Neural progenitor cell (in vitro differentiated cells): Measurements from ENCODE around the gene A2M. TPM values are rescaled to one million over a fixed set of nuclear protein-coding genes. Genes with fewer than 3 reads are reported as not detected.

Experiments
- DNase-seq: peaks from one replicate; pipeline ENCODE4 v3.0.0-alpha.2; 2016; ENCODE audit warnings: low spot score
- H2AFZ ChIP-seq: fragments of 200-600 bp; sonication (generic); replicated peaks from 2 replicates; pipeline ENCODE4 v1.6.1; 2016; ENCODE audit warnings: antibody characterized with exemption
- H3F3A ChIP-seq: fragments of 200-600 bp; sonication (generic); 2 replicates; pipeline ENCODE4 v1.6.1; 2016; ENCODE audit warnings: antibody characterized with exemption, low read depth
- H3K27ac ChIP-seq: fragments of 200-600 bp; sonication (generic); 2 replicates; pipeline ENCODE4 v1.5.1; 2016; ENCODE audit warnings: mild to moderate bottlenecking
- H3K27me3 ChIP-seq: fragments of 200-600 bp; sonication (generic); 2 replicates; pipeline ENCODE4 v1.6.1; 2016; ENCODE audit warnings: mild to moderate bottlenecking, moderate library complexity
- H3K36me3 ChIP-seq: fragments of 200-600 bp; sonication (generic); 2 replicates; pipeline ENCODE4 v1.5.1; 2016
- H3K4me1 ChIP-seq: fragments of 200-600 bp; sonication (generic); 2 replicates; pipeline ENCODE4 v1.6.1; 2016; ENCODE audit warnings: mixed run types
- H3K4me2 ChIP-seq: fragments of 200-600 bp; sonication (generic); 2 replicates; pipeline ENCODE4 v1.6.1; 2016
- H3K4me3 ChIP-seq: fragments of 200-600 bp; sonication (generic); 2 replicates; pipeline ENCODE4 v1.5.1; 2016
- H3K79me2 ChIP-seq: fragments of 200-600 bp; sonication (generic); 2 replicates; pipeline ENCODE4 v1.6.1; 2016; ENCODE audit warnings: low read depth
- H3K9ac ChIP-seq: fragments of 200-600 bp; sonication (generic); 2 replicates; pipeline ENCODE4 v1.6.1; 2016
- H3K9me3 ChIP-seq: fragments of 200-600 bp; sonication (generic); 2 replicates; pipeline ENCODE4 v1.5.1; 2016; ENCODE audit warnings: low read depth
- H4K20me1 ChIP-seq: fragments of 200-600 bp; sonication (generic); 2 replicates; pipeline ENCODE4 v1.6.1; 2016; ENCODE audit warnings: low read depth
- H3K27ac Mint-ChIP-seq: 3 replicates; pipeline ENCODE4 v1.8.0; 2021; ENCODE audit warnings: mixed read lengths
- H3K27me3 Mint-ChIP-seq: 2 replicates; pipeline ENCODE4 v1.8.0; 2022; ENCODE audit warnings: low read depth, mild to moderate bottlenecking, inconsistent platforms, moderate library complexity, mixed read lengths; ENCODE audit not compliant: insufficient read depth
- H3K36me3 Mint-ChIP-seq: 3 replicates; pipeline ENCODE4 v1.8.0; 2021; ENCODE audit warnings: mixed read lengths
- H3K4me1 Mint-ChIP-seq: 3 replicates; pipeline ENCODE4 v1.8.0; 2021; ENCODE audit warnings: mixed read lengths
- H3K4me3 Mint-ChIP-seq: 3 replicates; pipeline ENCODE4 v1.8.0; 2021; ENCODE audit warnings: mild to moderate bottlenecking, moderate library complexity, mixed read lengths
- H3K9me3 Mint-ChIP-seq: 3 replicates; pipeline ENCODE4 v1.8.0; 2020; ENCODE audit warnings: mixed read lengths
- CTCF ChIP-seq: fragments of 200-600 bp; sonication (generic); IDR thresholded peaks from 2 replicates; pipeline ENCODE4 v1.5.1; 2017; ENCODE audit warnings: antibody characterized with exemption, mild to moderate bottlenecking
- EZH2 ChIP-seq: fragments of 200-600 bp; sonication (generic); IDR thresholded peaks from 2 replicates; pipeline ENCODE4 v1.6.1; 2017; ENCODE audit warnings: antibody characterized with exemption, mild to moderate bottlenecking, moderate library complexity
- EZH2phosphoT487 ChIP-seq: fragments of 200-600 bp; sonication (generic); IDR thresholded peaks from 2 replicates; pipeline ENCODE4 v1.6.1; 2017; ENCODE audit warnings: antibody characterized with exemption
- total RNA-seq: library from RNA; depleted of rRNA; stranded (reverse); fragments of >200 nt; gene quantifications from 2 replicates; pipeline ENCODE4 v1.2.3, GENCODE V29; 2015; ENCODE audit warnings: low replicate concordance

Gene A2M
- total RNA-seq: 0.03 TPM in 1 of 2 replicates, not detected in the other

- no peaks in the 10 kb centered on the region for H3F3A ChIP-seq
- Mint-ChIP-seq H3K27ac (peak within 1 kb of the TSS; percentile 65), H3K27me3 (no peaks in the 10 kb centered on the region), H3K36me3 (peaks cover 1% of the 10 kb centered on the region), H3K4me3 (peak within 1 kb of the TSS; percentile 50), H3K9me3 (no peaks in the 10 kb centered on the region), H3K4me1 (peaks cover 27% of the 10 kb centered on the region)
- no peaks in the 10 kb centered on the region for H3K36me3 ChIP-seq
- no peaks in the 10 kb centered on the region for H3K4me1 ChIP-seq
- no peak within 1 kb of the TSS for H2AFZ ChIP-seq
- DNase-seq: no peak
- H3K27me3 ChIP-seq: no peaks in the 10 kb centered on the region
- no peaks in the 10 kb centered on the region for H4K20me1 ChIP-seq
- no peak within 1 kb of the TSS for H3K9ac ChIP-seq
- H3K9me3 ChIP-seq: no peaks in the 10 kb centered on the region
- no peak for TF ChIP-seq EZH2phosphoT487
- TF ChIP-seq EZH2: no peak
- TF ChIP-seq CTCF: no peak
- H3K4me2 ChIP-seq: no peak within 1 kb of the TSS
- no peak within 1 kb of the TSS for H3K4me3 ChIP-seq
- H3K79me2 ChIP-seq: no peaks in the 10 kb centered on the region
- no peak within 1 kb of the TSS for H3K27ac ChIP-seq
Measured at GRCh38 chr12:9115731-9116559, at the start of gene A2M. A2M (minus strand) TSS chr12:9115919; CDS start chr12:9115849, 70 bp downstream.

GRCh38 chr12:9163392-9163791, 47.7 kb upstream of the A2M start:
- TF ChIP-seq EZH2phosphoT487 (no peak), EZH2 (no peak), CTCF (no peak)
- Histone ChIP-seq H4K20me1 (no peaks in the 10 kb centered on the region), H3F3A (no peaks in the 10 kb centered on the region), H3K9me3 (no peaks in the 10 kb centered on the region), H3K4me2 (no peak overlapping the region), H2AFZ (no peak overlapping the region), H3K36me3 (no peaks in the 10 kb centered on the region), H3K4me3 (no peak overlapping the region), H3K9ac (no peak overlapping the region), H3K27me3 (no peaks in the 10 kb centered on the region), H3K79me2 (no peaks in the 10 kb centered on the region), H3K27ac (no peak overlapping the region), H3K4me1 (no peaks in the 10 kb centered on the region)
- no peak for DNase-seq
- Mint-ChIP-seq H3K36me3 (peaks cover 8% of the 10 kb centered on the region), H3K27ac (peak overlapping the region; percentile 30), H3K4me3 (no peak overlapping the region), H3K27me3 (peaks cover 2% of the 10 kb centered on the region), H3K4me1 (peaks cover 26% of the 10 kb centered on the region), H3K9me3 (peaks cover 9% of the 10 kb centered on the region)

- no peak overlapping the region for H3K27ac Mint-ChIP-seq
- no peaks in the 10 kb centered on the region for H3K4me1 ChIP-seq
- no peaks in the 10 kb centered on the region for H3K27me3 Mint-ChIP-seq
- no peak overlapping the region for H3K4me3 ChIP-seq
- no peaks in the 10 kb centered on the region for H3K79me2 ChIP-seq
- no peaks in the 10 kb centered on the region for H3K27me3 ChIP-seq
- DNase-seq: no peak
- H3K27ac ChIP-seq: no peak overlapping the region
- H3F3A ChIP-seq: no peaks in the 10 kb centered on the region
- peaks cover 3% of the 10 kb centered on the region for H3K9me3 Mint-ChIP-seq
- no peaks in the 10 kb centered on the region for H4K20me1 ChIP-seq
- H3K4me2 ChIP-seq: no peak overlapping the region
- H3K9ac ChIP-seq: no peak overlapping the region
- no peak overlapping the region for H3K4me3 Mint-ChIP-seq
- H3K9me3 ChIP-seq: no peaks in the 10 kb centered on the region
- H3K4me1 Mint-ChIP-seq: no peaks in the 10 kb centered on the region
- H3K36me3 Mint-ChIP-seq: no peaks in the 10 kb centered on the region
- no peaks in the 10 kb centered on the region for H3K36me3 ChIP-seq
- TF ChIP-seq EZH2phosphoT487 (no peak), CTCF (no peak), EZH2 (no peak)
- no peak overlapping the region for H2AFZ ChIP-seq
Measured at GRCh38 chr12:9156119-9156518, 40.4 kb upstream of the A2M start.
